Measurements from ENCODE around the gene LDB2.

- TF ChIP-seq, protein P1, sequence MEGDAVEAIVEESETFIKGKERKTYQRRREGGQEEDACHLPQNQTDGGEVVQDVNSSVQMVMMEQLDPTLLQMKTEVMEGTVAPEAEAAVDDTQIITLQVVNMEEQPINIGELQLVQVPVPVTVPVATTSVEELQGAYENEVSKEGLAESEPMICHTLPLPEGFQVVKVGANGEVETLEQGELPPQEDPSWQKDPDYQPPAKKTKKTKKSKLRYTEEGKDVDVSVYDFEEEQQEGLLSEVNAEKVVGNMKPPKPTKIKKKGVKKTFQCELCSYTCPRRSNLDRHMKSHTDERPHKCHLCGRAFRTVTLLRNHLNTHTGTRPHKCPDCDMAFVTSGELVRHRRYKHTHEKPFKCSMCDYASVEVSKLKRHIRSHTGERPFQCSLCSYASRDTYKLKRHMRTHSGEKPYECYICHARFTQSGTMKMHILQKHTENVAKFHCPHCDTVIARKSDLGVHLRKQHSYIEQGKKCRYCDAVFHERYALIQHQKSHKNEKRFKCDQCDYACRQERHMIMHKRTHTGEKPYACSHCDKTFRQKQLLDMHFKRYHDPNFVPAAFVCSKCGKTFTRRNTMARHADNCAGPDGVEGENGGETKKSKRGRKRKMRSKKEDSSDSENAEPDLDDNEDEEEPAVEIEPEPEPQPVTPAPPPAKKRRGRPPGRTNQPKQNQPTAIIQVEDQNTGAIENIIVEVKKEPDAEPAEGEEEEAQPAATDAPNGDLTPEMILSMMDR (conservative IDR thresholded peaks at IDR 0.05; ENCODE audit: low read length): no peak
- no peak for TF ChIP-seq EZH2phosphoT487 (IDR thresholded peaks at IDR 0.05; ENCODE audit: borderline replicate concordance)
Measured at GRCh38 chr4:16643893-16644292, 254.6 kb downstream of the LDB2 start.

Data from Loucy (cell line).